HFF-Myc (cell line): ENCODE results near the gene NCEH1.
"Not testable (repeated sequence)": the region's sequence is repeated elsewhere in the genome, so short reads cannot be mapped to it uniquely, and the experiment has no call there.

ENCODE experiments used
- DNase-seq: peaks from one replicate; pipeline ENCODE4 v3.0.0-alpha.2; 2011; ENCODE audit warnings: low read depth; ENCODE audit errors: extremely low read depth
- H3K4me3 ChIP-seq: replicated peaks from 2 replicates; pipeline ENCODE4 v1.5.1; 2011; ENCODE audit warnings: low read depth, mild to moderate bottlenecking, control low read depth, low read length
- TF ChIP-seq, protein P1 (sequence below): IDR thresholded peaks from 2 replicates; pipeline ENCODE4 v1.5.1; 2012; ENCODE audit warnings: mild to moderate bottlenecking, low read depth, low read length, control low read depth; ENCODE audit errors: missing control alignments

Gene NCEH1, protein sequence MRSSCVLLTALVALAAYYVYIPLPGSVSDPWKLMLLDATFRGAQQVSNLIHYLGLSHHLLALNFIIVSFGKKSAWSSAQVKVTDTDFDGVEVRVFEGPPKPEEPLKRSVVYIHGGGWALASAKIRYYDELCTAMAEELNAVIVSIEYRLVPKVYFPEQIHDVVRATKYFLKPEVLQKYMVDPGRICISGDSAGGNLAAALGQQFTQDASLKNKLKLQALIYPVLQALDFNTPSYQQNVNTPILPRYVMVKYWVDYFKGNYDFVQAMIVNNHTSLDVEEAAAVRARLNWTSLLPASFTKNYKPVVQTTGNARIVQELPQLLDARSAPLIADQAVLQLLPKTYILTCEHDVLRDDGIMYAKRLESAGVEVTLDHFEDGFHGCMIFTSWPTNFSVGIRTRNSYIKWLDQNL

DNA sequence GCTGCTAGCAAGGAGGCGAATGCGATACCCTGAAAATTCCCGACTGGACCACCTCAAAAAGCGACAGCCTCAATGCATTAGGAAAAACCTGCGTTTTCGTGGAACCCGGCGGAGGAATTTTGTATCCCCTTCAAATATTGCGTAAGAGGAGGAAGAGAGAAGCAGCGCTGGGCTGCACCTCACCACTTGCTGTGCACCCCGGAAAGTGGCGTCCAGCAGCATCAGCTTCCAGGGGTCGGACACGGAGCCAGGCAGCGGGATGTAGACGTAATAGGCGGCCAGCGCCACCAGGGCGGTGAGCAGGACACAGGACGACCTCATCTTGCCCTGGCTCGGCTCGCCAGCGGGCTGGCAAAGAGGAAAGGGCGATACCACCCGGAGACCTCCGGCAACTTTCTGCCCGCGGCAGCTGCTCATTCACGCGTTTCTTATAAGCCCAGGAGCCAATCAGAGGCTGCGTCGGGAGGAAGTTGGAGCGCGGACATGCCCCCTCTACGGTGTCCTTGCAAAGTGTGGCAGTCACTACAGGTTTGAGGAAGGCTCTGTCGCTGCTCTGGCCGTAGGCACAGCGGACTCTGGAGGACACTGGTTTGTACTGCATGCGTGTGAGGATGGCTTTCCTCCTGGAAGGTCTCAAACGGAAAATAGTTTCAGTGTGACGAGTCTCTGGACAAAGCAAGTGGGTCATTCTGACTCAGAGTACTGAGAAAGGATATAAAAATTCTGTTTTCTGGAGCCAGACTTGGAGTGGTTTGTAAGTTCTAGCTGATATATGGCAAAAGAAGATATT lies at the start of gene NCEH1:
Gene NCEH1 (minus strand): TSS at position 404 of the 790 bp plus-strand sequence. CDS start 83 bp downstream, at position 321.
- TF ChIP-seq, protein P1, sequence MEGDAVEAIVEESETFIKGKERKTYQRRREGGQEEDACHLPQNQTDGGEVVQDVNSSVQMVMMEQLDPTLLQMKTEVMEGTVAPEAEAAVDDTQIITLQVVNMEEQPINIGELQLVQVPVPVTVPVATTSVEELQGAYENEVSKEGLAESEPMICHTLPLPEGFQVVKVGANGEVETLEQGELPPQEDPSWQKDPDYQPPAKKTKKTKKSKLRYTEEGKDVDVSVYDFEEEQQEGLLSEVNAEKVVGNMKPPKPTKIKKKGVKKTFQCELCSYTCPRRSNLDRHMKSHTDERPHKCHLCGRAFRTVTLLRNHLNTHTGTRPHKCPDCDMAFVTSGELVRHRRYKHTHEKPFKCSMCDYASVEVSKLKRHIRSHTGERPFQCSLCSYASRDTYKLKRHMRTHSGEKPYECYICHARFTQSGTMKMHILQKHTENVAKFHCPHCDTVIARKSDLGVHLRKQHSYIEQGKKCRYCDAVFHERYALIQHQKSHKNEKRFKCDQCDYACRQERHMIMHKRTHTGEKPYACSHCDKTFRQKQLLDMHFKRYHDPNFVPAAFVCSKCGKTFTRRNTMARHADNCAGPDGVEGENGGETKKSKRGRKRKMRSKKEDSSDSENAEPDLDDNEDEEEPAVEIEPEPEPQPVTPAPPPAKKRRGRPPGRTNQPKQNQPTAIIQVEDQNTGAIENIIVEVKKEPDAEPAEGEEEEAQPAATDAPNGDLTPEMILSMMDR, result peak; percentile 86
- DNase-seq, result peak; percentile 96

GRCh38 chr3:172760416-172760815 lies 49.5 kb upstream of the NCEH1 start:
- not testable (repeated sequence) for DNase-seq, H3K4me3 ChIP-seq

More for the DNA sequence above, at the start of gene NCEH1:
- H3K4me3 ChIP-seq, result peak within 1 kb of the TSS; percentile 65

GRCh38 chr3:172753125-172753524 lies 42.3 kb upstream of the NCEH1 start:
- DNase-seq, result no peak
- TF ChIP-seq, protein P1, result no peak

GRCh38 chr3:172752651-172753050 lies 41.8 kb upstream of the NCEH1 start:
- H3K4me3 ChIP-seq, result peak overlapping the region; percentile 80; the same call in 1 of the 2 replicates

More at GRCh38 chr3:172753125-172753524, 42.3 kb upstream of the NCEH1 start:
- H3K4me3 ChIP-seq, result no peak overlapping the region; the same call in 1 of the 2 replicates

DNA sequence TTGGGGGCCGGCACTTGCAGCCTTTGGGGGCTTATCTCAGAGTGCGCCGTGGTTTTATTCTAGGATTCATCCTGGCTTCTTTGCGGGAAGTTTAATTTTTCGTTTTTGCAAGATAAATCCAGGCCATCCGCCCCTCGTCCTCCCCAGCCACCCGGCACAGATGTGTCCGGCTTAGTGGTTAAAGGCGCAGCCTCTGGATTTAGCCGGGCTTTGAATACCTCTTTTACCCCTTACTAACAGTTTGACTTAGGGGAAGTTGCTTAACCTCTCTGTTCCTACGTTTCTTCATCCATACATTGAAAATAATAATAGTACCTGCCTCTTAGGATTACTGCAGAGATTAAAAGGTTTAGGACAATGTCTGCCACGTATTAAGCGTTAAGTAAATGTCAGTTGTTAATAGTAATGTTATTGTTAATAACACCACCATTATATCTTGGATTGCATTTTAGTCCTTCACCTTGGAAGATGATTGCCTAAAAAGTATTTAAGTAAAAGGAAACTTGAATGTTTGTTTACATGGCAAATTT lies 40.4 kb upstream of the NCEH1 start:
- H3K4me3 ChIP-seq, result peak overlapping the region; percentile 80
- TF ChIP-seq, protein P1, result no peak
- DNase-seq, result no peak

More at GRCh38 chr3:172752651-172753050, 41.8 kb upstream of the NCEH1 start:
- DNase-seq, result no peak
- TF ChIP-seq, protein P1, result no peak

GRCh38 chr3:172750368-172751174 lies 39.7 kb upstream of the NCEH1 start, which contains the start of gene ECT2:
ECT2 (plus strand) TSS chr3:172750726; CDS start chr3:172754531, 3,805 bp downstream.
- H3K4me3 ChIP-seq, result peak within 1 kb of the TSS; percentile 80
- peak; percentile 99 for DNase-seq
- TF ChIP-seq, protein P1, result peak; percentile 79
